ENCODE results near the gene FOXN3.

Gene FOXN3

GRCh38 chr14:89391123-89391522 is 25.9 kb downstream of the FOXN3 start:
- Histone ChIP-seq H3K4me3 (ENCODE audit: insufficient read length, low read depth) (no peak overlapping the region), H3K9me3 (ENCODE audit: insufficient read depth, low read length) (no peaks in the 10 kb centered on the region), H3K9ac (ENCODE audit: insufficient read length, low read depth) (no peak overlapping the region), H3K36me3 (ENCODE audit: insufficient read depth, insufficient read length, low read length) (peaks cover 16% of the 10 kb centered on the region), H3K27me3 (ENCODE audit: insufficient read depth, insufficient read length) (no peaks in the 10 kb centered on the region), H3K4me1 (ENCODE audit: insufficient read depth, insufficient read length) (peaks cover 3% of the 10 kb centered on the region)
- TF ChIP-seq SUZ12 (IDR thresholded peaks at IDR 0.05; ENCODE audit: extremely low read depth, insufficient read depth, insufficient read length), result no peak
- TF ChIP-seq YY1 (IDR thresholded peaks at IDR 0.05; ENCODE audit: insufficient read depth, insufficient read length), result no peak
- TF ChIP-seq ZNF274 (IDR thresholded peaks at IDR 0.05; ENCODE audit: low read depth, low read length), result no peak
- no peak for DNase-seq (ENCODE audit: low read depth, low spot score)

- no peak overlapping the region for H3K9ac ChIP-seq (ENCODE audit: insufficient read length, low read depth)
- H3K36me3 ChIP-seq (ENCODE audit: insufficient read depth, insufficient read length, low read length), result peaks cover 8% of the 10 kb centered on the region
- no peak overlapping the region for H3K4me3 ChIP-seq (ENCODE audit: insufficient read length, low read depth)
- H3K4me1 ChIP-seq (ENCODE audit: insufficient read depth, insufficient read length), result peaks cover 3% of the 10 kb centered on the region
- DNase-seq (ENCODE audit: low read depth, low spot score), result no peak
- no peaks in the 10 kb centered on the region for H3K9me3 ChIP-seq (ENCODE audit: insufficient read depth, low read length)
- no peak for TF ChIP-seq YY1 (IDR thresholded peaks at IDR 0.05; ENCODE audit: insufficient read depth, insufficient read length)
- TF ChIP-seq SUZ12 (IDR thresholded peaks at IDR 0.05; ENCODE audit: extremely low read depth, insufficient read depth, insufficient read length), result no peak
- TF ChIP-seq ZNF274 (IDR thresholded peaks at IDR 0.05; ENCODE audit: low read depth, low read length), result no peak
- no peaks in the 10 kb centered on the region for H3K27me3 ChIP-seq (ENCODE audit: insufficient read depth, insufficient read length)
Observed at GRCh38 chr14:89388853-89389252, 28.2 kb downstream of the FOXN3 start.

- Histone ChIP-seq H3K9ac (ENCODE audit: insufficient read length, low read depth) (no peak overlapping the region), H3K36me3 (ENCODE audit: insufficient read depth, insufficient read length, low read length) (peaks cover 8% of the 10 kb centered on the region), H3K9me3 (ENCODE audit: insufficient read depth, low read length) (no peaks in the 10 kb centered on the region), H3K4me3 (ENCODE audit: insufficient read length, low read depth) (no peak overlapping the region), H3K4me1 (ENCODE audit: insufficient read depth, insufficient read length) (peaks cover 3% of the 10 kb centered on the region), H3K27me3 (ENCODE audit: insufficient read depth, insufficient read length) (no peaks in the 10 kb centered on the region)
- DNase-seq (ENCODE audit: low read depth, low spot score), result no peak
- TF ChIP-seq YY1 (IDR thresholded peaks at IDR 0.05; ENCODE audit: insufficient read depth, insufficient read length) (no peak), SUZ12 (IDR thresholded peaks at IDR 0.05; ENCODE audit: extremely low read depth, insufficient read depth, insufficient read length) (no peak)
Observed at GRCh38 chr14:89387922-89388685, 28.9 kb downstream of the FOXN3 start.

GRCh38 chr14:89386212-89386886 is 30.7 kb downstream of the FOXN3 start:
- Histone ChIP-seq H3K9me3 (ENCODE audit: insufficient read depth, low read length) (no peaks in the 10 kb centered on the region), H3K4me3 (ENCODE audit: insufficient read length, low read depth) (no peak overlapping the region), H3K36me3 (ENCODE audit: insufficient read depth, insufficient read length, low read length) (peaks cover 13% of the 10 kb centered on the region), H3K27me3 (ENCODE audit: insufficient read depth, insufficient read length) (no peaks in the 10 kb centered on the region), H3K4me1 (ENCODE audit: insufficient read depth, insufficient read length) (peaks cover 3% of the 10 kb centered on the region), H3K9ac (ENCODE audit: insufficient read length, low read depth) (no peak overlapping the region)
- no peak for DNase-seq (ENCODE audit: low read depth, low spot score)
- TF ChIP-seq YY1 (IDR thresholded peaks at IDR 0.05; ENCODE audit: insufficient read depth, insufficient read length) (no peak), ZNF274 (IDR thresholded peaks at IDR 0.05; ENCODE audit: low read depth, low read length) (no peak), SUZ12 (IDR thresholded peaks at IDR 0.05; ENCODE audit: extremely low read depth, insufficient read depth, insufficient read length) (no peak)

GRCh38 chr14:89384636-89385035 is 32.4 kb downstream of the FOXN3 start:
- peaks cover 7% of the 10 kb centered on the region; the same call in 1 of the 2 replicates for H3K9me3 ChIP-seq (ENCODE audit: insufficient read depth, low read length)
- peaks cover 3% of the 10 kb centered on the region for H3K4me1 ChIP-seq (ENCODE audit: insufficient read depth, insufficient read length)
- TF ChIP-seq YY1 (IDR thresholded peaks at IDR 0.05; ENCODE audit: insufficient read depth, insufficient read length), result no peak
- no peak for TF ChIP-seq ZNF274 (IDR thresholded peaks at IDR 0.05; ENCODE audit: low read depth, low read length)
- no peak for TF ChIP-seq SUZ12 (IDR thresholded peaks at IDR 0.05; ENCODE audit: extremely low read depth, insufficient read depth, insufficient read length)
- DNase-seq (ENCODE audit: low read depth, low spot score), result no peak
- peaks cover 13% of the 10 kb centered on the region for H3K36me3 ChIP-seq (ENCODE audit: insufficient read depth, insufficient read length, low read length)
- H3K9ac ChIP-seq (ENCODE audit: insufficient read length, low read depth), result no peak overlapping the region
- H3K4me3 ChIP-seq (ENCODE audit: insufficient read length, low read depth), result no peak overlapping the region
- no peaks in the 10 kb centered on the region for H3K27me3 ChIP-seq (ENCODE audit: insufficient read depth, insufficient read length)

- no peak overlapping the region for H3K9ac ChIP-seq (ENCODE audit: insufficient read length, low read depth)
- H3K27me3 ChIP-seq (ENCODE audit: insufficient read depth, insufficient read length), result no peaks in the 10 kb centered on the region
- DNase-seq (ENCODE audit: low read depth, low spot score), result no peak
Observed at GRCh38 chr14:89384023-89384422, 33.0 kb downstream of the FOXN3 start.

More at GRCh38 chr14:89384023-89384422, 33.0 kb downstream of the FOXN3 start:
- TF ChIP-seq ZNF274 (IDR thresholded peaks at IDR 0.05; ENCODE audit: low read depth, low read length) (no peak), SUZ12 (IDR thresholded peaks at IDR 0.05; ENCODE audit: extremely low read depth, insufficient read depth, insufficient read length) (no peak), YY1 (IDR thresholded peaks at IDR 0.05; ENCODE audit: insufficient read depth, insufficient read length) (no peak)
- peaks cover 13% of the 10 kb centered on the region for H3K36me3 ChIP-seq (ENCODE audit: insufficient read depth, insufficient read length, low read length)
- no peak overlapping the region for H3K4me3 ChIP-seq (ENCODE audit: insufficient read length, low read depth)
- H3K4me1 ChIP-seq (ENCODE audit: insufficient read depth, insufficient read length), result peaks cover 3% of the 10 kb centered on the region
- H3K9me3 ChIP-seq (ENCODE audit: insufficient read depth, low read length), result peaks cover 7% of the 10 kb centered on the region; the same call in 1 of the 2 replicates

All from NT2/D1 (cell line).